GM18502 (cell line): ENCODE measurements around the gene KCTD16.

ENCODE experiments used
- ATAC-seq: cut with Tn5 transposase; IDR thresholded peaks from one replicate; pipeline ENCODE4 v1.9.1; 2021; ENCODE audit warnings: mild to moderate bottlenecking; ENCODE audit not compliant: unreplicated experiment, poor library complexity

KCTD16 gene

GRCh38 chr5:144170276-144171024 is at the start of gene KCTD16, which contains the start of gene YIPF5:
Gene KCTD16 (plus strand): TSS chr5:144170873.
Gene YIPF5 (minus strand): TSS chr5:144170659. CDS start chr5:144169955, 704 bp downstream.
- peak; percentile 99 for ATAC-seq

- ATAC-seq = no peak
These were observed 49.1 kb upstream of the KCTD16 start for GRCh38 chr5:144121577-144121976.

GRCh38 chr5:144122081-144122480 is 48.6 kb upstream of the KCTD16 start:
- no peak for ATAC-seq

- no peak for ATAC-seq
These were observed 48.0 kb upstream of the KCTD16 start for GRCh38 chr5:144122641-144123040.

GRCh38 chr5:144125163-144125726 is 45.4 kb upstream of the KCTD16 start:
- no peak for ATAC-seq

GRCh38 chr5:144126707-144127106 is 44.0 kb upstream of the KCTD16 start:
- no peak for ATAC-seq

- ATAC-seq = no peak
These were observed 41.8 kb upstream of the KCTD16 start for GRCh38 chr5:144128844-144129243.

- no peak for ATAC-seq
These were observed 40.4 kb upstream of the KCTD16 start for GRCh38 chr5:144130306-144130705.

GRCh38 chr5:144131261-144131660 is 39.4 kb upstream of the KCTD16 start:
- no peak for ATAC-seq

GRCh38 chr5:144133050-144133633 is 37.5 kb upstream of the KCTD16 start:
- no peak for ATAC-seq

GRCh38 chr5:144134194-144134826 is 36.4 kb upstream of the KCTD16 start:
- no peak for ATAC-seq

GRCh38 chr5:144135113-144135762 is 35.4 kb upstream of the KCTD16 start:
- ATAC-seq = no peak

- ATAC-seq = no peak
These were observed 31.1 kb upstream of the KCTD16 start for GRCh38 chr5:144139586-144139985.

GRCh38 chr5:144141585-144141984 is 29.1 kb upstream of the KCTD16 start:
- peak; percentile 11 for ATAC-seq

GRCh38 chr5:144142139-144142823 is 28.4 kb upstream of the KCTD16 start:
- peak; percentile 99 for ATAC-seq

GRCh38 chr5:144142824-144143162 is 27.9 kb upstream of the KCTD16 start:
- ATAC-seq = no peak

- ATAC-seq = no peak
These were observed 27.0 kb upstream of the KCTD16 start for GRCh38 chr5:144143625-144144024.

GRCh38 chr5:144144956-144145751 is 25.5 kb upstream of the KCTD16 start:
- ATAC-seq = no peak

- ATAC-seq = no peak
These were observed 19.6 kb upstream of the KCTD16 start for GRCh38 chr5:144151026-144151425.
